Measurements from ENCODE around the gene HAP1. TPM values are rescaled to one million over a fixed set of nuclear protein-coding genes. Genes with fewer than 3 reads are reported as not detected.

Gene HAP1
- total and polyA plus RNA-seq, 2 donors (not counting 1 experiment from before 2014, with no cell fraction given), result 0.02 to 0.17 TPM

- no peak for DNase-seq (ENCODE audit: low read depth in 2 of 2)
- no peaks in the 10 kb centered on the region for H3K9me3 ChIP-seq (ENCODE audit: control insufficient read depth, insufficient read depth, low read depth, low read length)
- no peak overlapping the region for H3K27ac ChIP-seq (ENCODE audit: insufficient read depth, low read length)
- no peaks in the 10 kb centered on the region for H3K36me3 ChIP-seq (ENCODE audit: control insufficient read depth, insufficient read depth, low read length)
- H3K4me2 ChIP-seq (ENCODE audit: extremely low read depth, insufficient read depth, low read length), result no peak overlapping the region
- H3K27me3 ChIP-seq (ENCODE audit: control insufficient read depth, insufficient read depth, low read length), result peaks cover 2% of the 10 kb centered on the region
- H3K4me3 ChIP-seq (replicated peaks in 1 of 4; ENCODE audit: control extremely low read depth in 1 of 4, insufficient read depth in 1 of 4, low read depth in 3 of 4, low read length in 4 of 4), result no peak overlapping the region
- H3K9ac ChIP-seq (ENCODE audit: insufficient read depth, low read length), result no peak overlapping the region
- no peak overlapping the region for H2AFZ ChIP-seq (ENCODE audit: low read length)
- TF ChIP-seq EZH2 (IDR thresholded peaks at IDR 0.05; ENCODE audit: low read length, missing control alignments) (no peak), CTCF (conservative IDR thresholded peaks at IDR 0.05 in 1 of 2, IDR thresholded peaks at IDR 0.05 in 1 of 2; ENCODE audit: low read depth in 1 of 2, low read length in 2 of 2) (no peak)
- no peaks in the 10 kb centered on the region for H3K4me1 ChIP-seq (ENCODE audit: control insufficient read depth, extremely low read depth, insufficient read depth, low read length)
- H3K79me2 ChIP-seq (ENCODE audit: control insufficient read depth, insufficient read depth, low read length), result no peaks in the 10 kb centered on the region
- H4K20me1 ChIP-seq (ENCODE audit: control insufficient read depth, extremely low read depth, insufficient read depth, low read length), result no peaks in the 10 kb centered on the region
Measured at GRCh38 chr17:41748275-41748674, 13.8 kb upstream of the HAP1 start.

GRCh38 chr17:41741709-41742108 is 7.3 kb upstream of the HAP1 start:
- Histone ChIP-seq H3K4me3 (replicated peaks in 1 of 4; ENCODE audit: control extremely low read depth in 1 of 4, insufficient read depth in 1 of 4, low read depth in 3 of 4, low read length in 4 of 4) (no peak overlapping the region), H3K4me1 (ENCODE audit: control insufficient read depth, extremely low read depth, insufficient read depth, low read length) (no peaks in the 10 kb centered on the region), H3K79me2 (ENCODE audit: control insufficient read depth, insufficient read depth, low read length) (no peaks in the 10 kb centered on the region), H3K4me2 (ENCODE audit: extremely low read depth, insufficient read depth, low read length) (no peak overlapping the region), H4K20me1 (ENCODE audit: control insufficient read depth, extremely low read depth, insufficient read depth, low read length) (no peaks in the 10 kb centered on the region), H3K36me3 (ENCODE audit: control insufficient read depth, insufficient read depth, low read length) (no peaks in the 10 kb centered on the region), H2AFZ (ENCODE audit: low read length) (no peak overlapping the region), H3K9ac (ENCODE audit: insufficient read depth, low read length) (no peak overlapping the region), H3K27me3 (ENCODE audit: control insufficient read depth, insufficient read depth, low read length) (peaks cover 6% of the 10 kb centered on the region), H3K9me3 (ENCODE audit: control insufficient read depth, insufficient read depth, low read depth, low read length) (no peaks in the 10 kb centered on the region), H3K27ac (ENCODE audit: insufficient read depth, low read length) (no peak overlapping the region)
- no peak for DNase-seq (ENCODE audit: low read depth in 2 of 2)
- TF ChIP-seq EZH2 (IDR thresholded peaks at IDR 0.05; ENCODE audit: low read length, missing control alignments), result no peak
- no peak for TF ChIP-seq CTCF (conservative IDR thresholded peaks at IDR 0.05 in 1 of 2, IDR thresholded peaks at IDR 0.05 in 1 of 2; ENCODE audit: low read depth in 1 of 2, low read length in 2 of 2)

GRCh38 chr17:41740506-41740905 is 6.1 kb upstream of the HAP1 start:
- no peaks in the 10 kb centered on the region for H4K20me1 ChIP-seq (ENCODE audit: control insufficient read depth, extremely low read depth, insufficient read depth, low read length)

More at GRCh38 chr17:41740506-41740905, 6.1 kb upstream of the HAP1 start:
- Histone ChIP-seq H3K9ac (ENCODE audit: insufficient read depth, low read length) (no peak overlapping the region), H3K36me3 (ENCODE audit: control insufficient read depth, insufficient read depth, low read length) (no peaks in the 10 kb centered on the region), H3K4me1 (ENCODE audit: control insufficient read depth, extremely low read depth, insufficient read depth, low read length) (no peaks in the 10 kb centered on the region), H3K27ac (ENCODE audit: insufficient read depth, low read length) (no peak overlapping the region), H3K27me3 (ENCODE audit: control insufficient read depth, insufficient read depth, low read length) (peaks cover 18% of the 10 kb centered on the region), H3K79me2 (ENCODE audit: control insufficient read depth, insufficient read depth, low read length) (no peaks in the 10 kb centered on the region), H2AFZ (ENCODE audit: low read length) (no peak overlapping the region), H3K4me3 (replicated peaks in 1 of 4; ENCODE audit: control extremely low read depth in 1 of 4, insufficient read depth in 1 of 4, low read depth in 3 of 4, low read length in 4 of 4) (no peak overlapping the region), H3K9me3 (ENCODE audit: control insufficient read depth, insufficient read depth, low read depth, low read length) (no peaks in the 10 kb centered on the region), H3K4me2 (ENCODE audit: extremely low read depth, insufficient read depth, low read length) (no peak overlapping the region)
- TF ChIP-seq CTCF (conservative IDR thresholded peaks at IDR 0.05 in 1 of 2, IDR thresholded peaks at IDR 0.05 in 1 of 2; ENCODE audit: low read depth in 1 of 2, low read length in 2 of 2) (no peak), EZH2 (IDR thresholded peaks at IDR 0.05; ENCODE audit: low read length, missing control alignments) (no peak)
- no peak for DNase-seq (ENCODE audit: low read depth in 2 of 2)

All from fibroblast of lung (primary cell).